CD4-positive, alpha-beta T cell treated with Interleukin-17A for 4 hours (primary cell): ENCODE results near the gene TXNRD1.

Experiments
- DNase-seq: peaks from one replicate; pipeline ENCODE4 v3.0.0-alpha.2; 2020; ENCODE audit warnings: mixed read lengths

TXNRD1 gene

DNA sequence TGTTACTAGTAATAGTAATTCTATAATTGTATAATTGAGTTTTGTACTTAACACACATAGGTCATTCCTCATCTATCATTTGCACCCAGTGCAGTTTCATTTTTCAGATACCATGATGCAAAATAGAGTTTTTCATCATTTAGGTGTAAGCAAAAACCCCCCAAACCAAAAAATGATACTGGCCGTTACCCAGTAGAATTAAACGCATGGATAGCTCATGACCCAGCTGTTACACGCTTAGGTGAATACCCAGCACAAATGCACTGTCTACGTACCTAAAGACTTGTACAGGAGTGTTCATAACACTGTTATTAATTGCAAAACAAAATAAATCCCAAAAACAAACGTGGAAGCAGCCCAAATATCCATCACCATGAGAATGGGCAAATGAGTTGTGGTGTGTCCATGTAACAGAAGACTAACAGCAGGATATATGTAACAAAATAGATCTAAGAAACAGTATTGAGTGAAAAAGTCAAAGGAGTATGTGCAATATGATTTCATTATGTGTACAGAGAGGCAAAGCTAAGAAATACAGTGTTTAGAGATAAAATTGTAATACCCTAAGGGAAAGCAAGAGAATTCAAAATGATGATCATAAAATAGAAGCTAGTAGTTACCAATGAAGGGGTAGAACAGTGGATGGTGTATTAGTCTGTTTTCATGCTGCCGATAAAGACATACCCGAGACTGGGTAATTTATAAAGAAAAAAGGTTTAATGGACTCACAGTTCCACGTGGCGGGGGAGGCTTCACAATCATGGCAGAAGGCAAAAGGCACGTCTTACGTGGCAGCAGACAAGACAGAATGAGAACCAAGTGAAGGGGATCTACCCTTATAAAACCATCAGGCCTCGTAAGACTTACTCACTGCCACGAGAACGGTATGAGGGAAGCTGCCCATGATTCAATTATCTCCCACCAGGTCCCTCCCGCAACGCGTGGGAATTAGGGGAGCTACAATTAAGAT lies 137.7 kb downstream of the TXNRD1 start:
- no peak for DNase-seq

DNA sequence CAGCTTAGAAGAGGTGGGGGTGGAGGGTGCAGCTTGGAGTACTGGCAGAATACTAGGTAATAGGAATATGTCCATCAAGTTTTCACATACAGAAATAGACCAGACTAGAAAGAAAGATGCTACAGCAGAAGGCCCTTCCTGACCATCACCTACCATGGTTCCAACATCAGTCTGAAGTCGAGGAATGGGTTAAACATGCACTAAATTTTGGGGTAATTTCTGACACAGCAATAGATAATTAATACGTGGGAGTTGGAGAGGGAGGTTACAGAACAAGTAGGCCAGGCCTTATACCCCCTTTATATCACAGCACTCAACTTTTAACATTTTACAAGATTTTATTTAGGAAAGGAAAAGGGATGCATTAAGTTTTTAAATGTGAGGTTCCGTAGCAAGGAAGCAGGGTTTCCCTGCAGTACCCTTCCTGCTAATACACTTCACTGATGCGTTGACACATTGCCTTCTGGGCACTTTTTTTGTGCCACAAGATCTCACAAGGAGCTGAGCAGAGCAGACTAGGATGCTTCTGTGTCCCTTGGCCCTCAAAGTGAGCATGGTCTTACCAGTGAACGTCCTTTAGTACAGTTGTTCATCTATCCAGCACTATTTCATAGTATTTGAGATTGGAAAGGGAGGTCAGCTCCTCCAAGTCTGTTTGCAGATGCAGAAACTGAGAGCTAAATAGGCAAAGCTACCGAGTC lies 138.7 kb downstream of the TXNRD1 start:
- no peak for DNase-seq

DNA sequence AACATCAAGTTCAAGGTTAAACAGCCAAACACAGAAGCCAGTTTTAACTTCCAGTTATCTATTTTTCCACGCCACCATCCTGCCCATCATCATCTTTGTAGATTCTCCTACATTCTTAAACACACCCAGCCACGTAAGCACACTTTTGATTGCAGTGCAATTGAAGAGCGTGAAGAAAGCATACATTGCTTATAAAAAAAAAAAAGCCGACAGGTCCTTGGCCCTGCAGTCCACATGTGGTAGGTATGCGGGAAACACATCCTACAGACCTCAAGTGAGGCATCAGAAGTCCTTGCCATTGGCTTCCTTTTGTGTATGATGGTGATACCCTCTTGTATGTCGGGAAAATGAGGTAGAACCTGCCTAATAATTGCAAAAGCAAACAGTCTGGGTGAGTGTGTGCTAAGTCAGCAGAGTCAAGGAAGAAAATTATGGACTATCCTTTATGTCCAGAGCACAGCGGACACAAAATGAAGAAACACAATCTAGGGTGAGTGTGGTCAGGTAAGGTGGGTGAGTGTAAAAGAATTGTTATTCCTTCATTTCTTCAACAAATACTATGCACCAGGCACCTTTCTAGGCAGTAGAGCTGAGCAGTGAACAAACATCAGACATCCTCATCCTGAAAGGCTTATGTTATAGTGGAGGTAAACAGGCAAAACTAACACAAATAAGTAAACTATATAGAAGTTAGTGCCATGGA lies 139.4 kb downstream of the TXNRD1 start:
- DNase-seq, result no peak

DNA sequence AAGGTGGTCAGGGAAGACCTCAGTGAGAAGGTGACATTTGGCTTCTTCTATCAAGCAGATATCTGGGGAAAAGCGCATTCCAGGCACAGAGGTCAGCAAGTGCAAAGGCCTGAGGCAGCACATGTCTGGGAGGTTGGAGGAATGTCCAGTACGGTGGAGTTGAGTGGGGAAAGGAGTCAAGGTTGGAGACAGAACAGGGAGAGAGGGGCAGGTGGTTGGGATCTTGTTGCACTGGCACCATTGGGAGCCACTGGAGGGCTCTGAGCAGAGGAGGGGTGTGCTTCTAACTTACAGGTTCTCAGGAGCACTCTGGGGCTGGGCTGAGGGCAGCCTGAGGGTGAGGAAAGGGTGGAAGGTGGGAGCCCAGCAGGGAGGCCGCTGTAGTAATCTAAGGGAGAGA lies 140.1 kb downstream of the TXNRD1 start:
- no peak for DNase-seq

DNA sequence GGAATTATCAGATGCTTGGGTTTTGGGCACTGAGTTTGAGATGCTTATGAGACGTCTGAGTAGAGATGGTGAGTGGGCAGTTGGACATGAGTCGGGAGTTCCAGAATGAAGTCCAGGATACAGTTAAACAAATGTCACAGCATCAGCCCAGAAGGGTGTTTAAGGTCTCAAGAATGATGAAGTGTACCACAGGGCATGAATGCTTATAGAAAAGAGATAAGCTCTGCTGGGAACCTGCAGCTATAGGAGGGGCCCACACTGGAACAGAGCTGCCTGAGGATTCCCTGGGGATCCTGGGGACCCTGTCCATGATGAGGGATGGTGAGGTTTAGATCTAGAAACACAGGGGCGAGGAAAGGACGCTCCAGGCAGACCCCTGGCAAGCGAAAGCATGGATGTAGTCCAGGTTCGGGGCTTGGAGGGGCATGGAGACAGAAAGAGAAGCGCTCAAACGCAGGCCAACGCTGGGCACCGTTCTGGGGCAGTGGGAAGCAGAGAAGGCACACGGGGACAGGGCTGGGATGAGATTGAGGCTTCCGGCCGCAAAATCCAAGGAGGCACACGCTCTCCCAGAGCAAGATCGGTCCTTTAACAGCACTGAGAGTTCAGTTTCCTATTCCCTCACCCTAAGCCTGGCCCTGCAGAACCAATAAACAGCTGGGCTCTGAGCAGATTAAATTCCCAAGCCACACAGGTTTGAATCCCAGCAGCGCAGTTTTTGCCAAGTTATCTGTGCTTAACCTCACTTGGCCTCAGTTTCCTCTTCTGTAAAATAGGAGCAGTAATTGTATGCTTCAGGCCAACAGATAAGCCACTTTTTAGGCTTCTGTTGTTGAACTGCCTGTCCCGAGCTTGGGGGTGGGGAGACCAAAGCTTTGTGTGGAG lies 140.9 kb downstream of the TXNRD1 start:
- DNase-seq, result no peak

DNA sequence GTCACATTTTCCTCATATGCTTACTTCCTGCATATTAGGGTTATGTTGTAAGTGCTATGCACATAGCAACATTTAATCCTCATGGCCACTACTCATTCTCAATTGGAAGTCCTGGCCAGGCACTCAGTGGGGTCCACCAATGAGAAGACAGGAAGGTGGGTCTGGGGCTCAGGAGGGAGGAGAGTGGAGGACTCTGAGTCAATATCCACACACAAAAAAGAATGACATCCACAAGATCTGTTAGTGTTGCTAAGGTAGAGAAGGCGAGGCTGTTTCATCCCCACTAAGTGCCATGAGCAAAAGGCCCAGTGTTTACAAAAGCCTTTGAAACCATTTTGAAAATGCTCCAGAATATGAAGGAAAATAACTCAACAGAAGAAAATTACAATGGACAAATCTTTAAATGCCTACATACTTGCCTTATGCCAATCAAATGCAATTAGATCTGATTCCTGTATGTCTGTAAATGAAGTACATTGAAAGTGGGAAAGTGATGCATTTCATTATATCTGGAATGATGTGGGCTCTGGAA lies 141.9 kb downstream of the TXNRD1 start:
- DNase-seq, result no peak

DNA sequence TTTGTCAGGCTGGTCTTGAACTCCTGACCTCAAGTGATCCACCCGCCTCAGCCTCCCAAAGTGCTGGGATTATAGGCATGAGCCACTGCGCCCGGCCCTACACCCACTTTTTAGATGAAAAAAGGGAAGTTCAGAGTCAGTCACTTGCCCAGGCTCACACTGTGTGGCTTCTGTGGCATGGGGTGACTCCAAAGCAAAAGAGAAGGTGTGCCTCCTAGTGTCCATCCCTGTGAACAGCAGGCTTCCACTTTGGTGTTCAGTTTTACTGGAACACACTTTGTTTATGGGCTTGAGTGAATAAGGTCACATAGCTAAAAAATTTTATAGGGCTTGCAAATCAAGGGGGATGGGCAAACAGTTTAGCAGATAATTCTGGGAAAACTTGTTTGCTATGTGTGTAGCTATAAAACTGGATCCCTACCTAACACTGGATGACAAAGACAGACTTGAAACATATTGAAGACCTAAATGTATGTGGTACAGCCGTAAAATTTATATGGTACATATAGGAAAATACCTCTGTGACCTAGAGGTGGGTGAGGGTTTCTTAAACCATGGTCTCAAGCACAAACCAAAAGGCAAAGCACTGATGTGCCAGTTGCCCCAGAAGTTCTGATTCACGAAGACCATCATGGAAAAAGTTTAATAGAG lies 142.9 kb downstream of the TXNRD1 start:
- DNase-seq, result peak; percentile 76

DNA sequence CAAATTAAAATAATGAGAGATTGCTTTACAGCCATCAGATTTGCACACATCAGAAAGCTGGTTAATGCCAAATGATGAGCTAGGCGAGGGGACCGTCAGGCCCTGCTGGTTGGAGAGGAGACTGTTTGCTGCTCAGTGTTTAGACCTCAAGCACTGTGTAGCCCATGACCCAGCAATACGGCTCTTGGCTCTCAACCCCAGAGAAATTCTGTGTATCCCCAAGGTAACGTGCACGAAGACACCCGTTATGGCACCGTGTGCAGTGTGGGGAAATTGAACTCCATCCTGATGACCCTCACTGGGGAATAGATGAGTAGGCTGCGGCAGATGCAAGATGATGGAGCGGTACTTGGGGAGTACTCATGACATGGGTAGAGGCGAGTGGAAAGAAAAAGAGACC lies 143.6 kb downstream of the TXNRD1 start:
- DNase-seq, result no peak

DNA sequence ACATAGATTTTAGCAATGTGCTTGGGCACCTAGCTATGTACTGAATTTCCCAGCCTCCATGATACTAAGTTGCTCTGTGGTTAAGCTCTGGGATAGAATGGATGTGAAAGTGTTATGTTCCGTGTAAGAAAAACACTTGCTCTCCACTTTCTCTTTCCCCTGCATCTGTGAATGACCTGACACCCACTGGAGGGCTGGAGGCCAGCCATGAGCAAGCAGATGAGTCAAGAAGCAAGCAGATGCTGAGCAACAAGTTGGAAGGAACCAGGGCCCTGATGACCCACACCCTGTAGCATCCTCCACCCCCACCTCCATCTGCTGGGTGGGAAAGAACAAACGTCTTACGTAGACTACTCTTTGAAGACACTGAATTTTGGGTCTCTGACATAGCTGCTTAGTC lies 144.6 kb downstream of the TXNRD1 start:
- DNase-seq, result no peak

DNA sequence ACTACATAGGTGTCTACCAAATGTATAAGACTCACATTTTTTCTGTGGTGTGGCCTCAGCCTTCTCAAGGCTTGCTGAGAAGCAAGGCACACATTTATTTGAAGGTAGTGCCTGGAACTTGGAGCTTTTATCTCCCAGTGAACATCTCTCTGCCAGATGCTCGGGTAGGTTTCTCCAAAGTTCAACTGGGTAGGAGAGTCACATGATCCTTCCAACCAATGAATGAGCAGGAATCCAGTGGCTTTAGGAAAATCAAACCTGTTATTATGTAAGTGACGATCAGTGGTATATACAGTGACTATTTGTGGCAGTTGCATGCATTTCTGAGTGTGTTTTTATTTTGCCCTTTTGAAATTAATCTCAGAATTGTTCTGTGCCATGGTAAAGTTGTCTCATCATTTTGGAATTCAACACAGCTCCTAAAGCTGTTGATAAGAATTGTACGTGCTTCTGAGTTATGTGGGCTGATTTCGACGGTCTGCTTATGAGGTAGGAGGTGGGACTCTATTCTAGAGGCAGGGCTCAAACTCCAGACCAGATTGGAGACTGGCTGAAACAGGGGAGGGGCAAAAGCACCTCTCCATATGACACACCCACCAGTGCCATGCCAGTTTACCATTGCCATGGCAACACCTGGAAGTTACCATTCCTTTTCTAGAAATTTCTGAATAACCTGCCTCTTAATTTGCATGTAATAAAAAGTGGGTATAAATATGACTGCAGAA lies 145.6 kb downstream of the TXNRD1 start:
- DNase-seq, result no peak

DNA sequence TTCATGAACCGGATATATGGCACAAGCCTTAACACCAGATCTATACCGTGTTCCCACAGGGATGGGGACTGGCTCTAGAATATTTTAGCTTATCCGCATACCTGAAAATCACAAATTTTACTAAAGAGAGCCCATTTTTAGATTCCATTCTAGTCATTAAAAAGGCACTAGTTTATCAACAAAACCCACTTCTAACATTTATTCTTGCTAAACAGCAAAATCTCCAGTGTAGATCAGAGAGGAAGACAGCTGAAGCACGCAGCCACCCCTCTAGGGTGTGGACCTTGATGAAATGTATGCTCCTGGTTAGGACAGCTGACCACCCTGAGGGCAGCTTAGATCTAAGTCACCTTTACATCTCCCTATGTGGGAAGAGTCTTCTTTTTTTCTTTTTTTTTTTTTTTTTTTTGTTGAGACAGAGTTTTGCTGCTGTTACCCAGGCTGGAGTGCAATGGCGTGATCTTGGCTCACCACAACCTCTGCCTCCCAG lies 150.4 kb downstream of the TXNRD1 start:
- no peak for DNase-seq

DNA sequence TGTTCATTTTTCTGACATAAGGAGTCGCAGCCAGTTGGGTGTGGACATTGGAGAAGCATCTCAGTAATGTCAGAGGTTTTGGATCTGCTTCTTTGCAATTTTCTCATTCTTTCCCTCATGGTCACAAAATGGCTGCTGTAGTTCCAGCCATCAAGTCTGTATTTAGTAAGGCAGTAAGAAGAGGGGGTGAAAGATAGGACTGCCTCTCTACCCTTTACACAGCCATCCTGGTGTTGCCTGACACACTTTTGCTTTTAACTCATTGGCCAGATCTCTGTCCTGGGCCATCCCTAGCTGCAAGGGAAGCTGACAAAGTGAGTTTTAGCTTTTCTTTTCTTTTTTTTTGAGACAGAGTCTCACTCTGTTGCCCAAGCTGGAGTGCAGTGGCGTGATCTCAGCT lies 154.1 kb downstream of the TXNRD1 start:
- DNase-seq, result no peak

DNA sequence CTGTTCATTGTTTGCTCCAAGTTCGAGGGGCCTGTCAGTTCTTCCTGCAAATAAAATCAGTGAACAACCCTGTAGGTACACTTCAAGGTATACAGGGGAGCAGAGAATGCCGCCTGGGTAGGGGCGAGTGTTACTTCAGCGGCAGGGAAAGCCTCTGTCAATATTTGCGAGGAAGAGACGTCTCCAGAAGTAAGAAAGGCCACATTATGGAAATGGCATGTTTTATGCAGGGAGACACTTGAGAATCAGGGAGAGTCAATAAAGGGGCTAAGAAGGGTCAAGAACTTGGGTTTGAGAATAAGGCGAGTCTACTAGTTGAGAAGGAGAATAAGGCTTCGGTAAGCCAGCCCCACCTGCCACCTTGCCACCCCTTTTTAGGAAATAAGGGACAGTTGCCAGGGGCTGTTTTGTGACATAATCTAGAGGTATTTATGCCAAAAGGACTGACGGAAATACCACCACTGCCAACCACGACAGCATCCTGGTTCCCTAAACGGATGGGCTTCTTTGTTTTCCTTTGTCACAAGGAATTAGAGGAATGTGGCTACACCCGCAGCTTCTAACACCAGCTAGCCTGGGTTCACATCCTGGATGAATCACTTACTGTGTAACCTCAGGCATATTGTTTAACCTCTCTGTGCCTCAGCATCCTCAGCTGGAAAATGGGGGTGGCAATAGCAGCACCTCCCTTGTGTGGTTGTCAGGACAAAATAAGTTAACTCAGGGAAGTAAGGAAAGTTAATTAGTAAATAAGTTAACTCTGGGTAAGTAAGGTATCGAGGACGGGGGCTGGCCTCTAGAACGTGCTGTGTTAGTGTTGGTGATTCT lies 155.7 kb downstream of the TXNRD1 start:
- no peak for DNase-seq

DNA sequence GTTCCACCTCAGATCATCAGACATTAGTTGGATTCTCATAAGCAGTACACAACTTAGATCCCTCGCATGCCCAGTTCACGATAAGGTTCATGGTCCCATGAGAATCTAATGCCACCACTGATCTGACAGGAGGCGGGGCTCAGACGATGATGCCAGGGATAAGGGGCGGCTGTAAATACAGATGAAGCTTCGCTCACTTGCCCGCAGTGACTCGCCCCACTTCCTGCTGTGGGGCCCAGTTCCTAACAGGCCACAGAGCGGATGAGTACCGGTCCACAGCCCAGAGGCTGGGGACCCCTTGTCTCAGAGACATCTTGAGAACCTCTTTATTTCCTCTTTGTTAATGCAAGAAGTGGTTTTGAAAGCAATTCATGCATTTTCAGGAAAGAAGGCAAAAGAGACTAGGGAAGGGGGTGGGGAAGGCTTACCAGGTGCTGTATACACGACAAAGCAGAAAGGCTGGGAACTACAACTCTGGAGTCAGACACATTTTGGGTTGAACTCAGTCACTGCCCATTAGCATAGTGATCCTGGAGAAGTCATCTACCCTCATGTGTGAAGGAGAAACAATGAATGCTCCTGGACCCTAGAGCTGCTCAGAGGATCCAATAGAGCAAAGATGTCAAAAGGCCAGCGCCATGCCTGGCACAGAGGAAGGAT lies 156.6 kb downstream of the TXNRD1 start:
- DNase-seq, result peak; percentile 38

DNA sequence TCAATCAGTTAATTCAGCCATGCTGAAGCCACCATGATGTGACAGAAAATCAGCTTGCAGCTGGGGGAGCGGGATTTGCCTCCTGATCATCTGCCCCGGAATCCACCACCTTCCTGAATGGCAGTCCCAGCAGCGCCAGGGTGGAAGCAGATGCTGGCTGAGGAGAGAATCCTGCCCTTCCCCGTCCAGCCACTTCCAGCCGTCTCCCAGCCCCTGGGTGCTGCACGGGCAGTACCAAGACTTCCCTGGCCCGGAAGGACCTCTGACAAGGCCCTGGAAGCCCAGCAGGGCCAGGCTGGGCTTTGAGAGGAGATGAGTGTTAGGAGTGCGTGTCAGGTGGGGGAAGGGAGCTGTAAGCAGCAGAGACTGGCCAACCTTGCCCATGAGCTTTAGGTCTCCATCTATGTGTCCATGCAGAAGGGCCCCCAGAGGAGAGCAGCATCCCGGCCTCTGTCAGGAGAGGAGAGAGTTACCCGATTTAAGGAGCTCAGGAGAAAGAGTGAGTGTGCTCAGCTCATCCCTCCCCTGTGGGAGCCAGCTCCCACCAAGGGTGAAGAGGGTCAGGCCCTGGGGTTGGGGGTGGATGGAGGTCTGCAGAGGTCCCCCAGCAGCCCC lies 157.2 kb downstream of the TXNRD1 start:
- no peak for DNase-seq

DNA sequence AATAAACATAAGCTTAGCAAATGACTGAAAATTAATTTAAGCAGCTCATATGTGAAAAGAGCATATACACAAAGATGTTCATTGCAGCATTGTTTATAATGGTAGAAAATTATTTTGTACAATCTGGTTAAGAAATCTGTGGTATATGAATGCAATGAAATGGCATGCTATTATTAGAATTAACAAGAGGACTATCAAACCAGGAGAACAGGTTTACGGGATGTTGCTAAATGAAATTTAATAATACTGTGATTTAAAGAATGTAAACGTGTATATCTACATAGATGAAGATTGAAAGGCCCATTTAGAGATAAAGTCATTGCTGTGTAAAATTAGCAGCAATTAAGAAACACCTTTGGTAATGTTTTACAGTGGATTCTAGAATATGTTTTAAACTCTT lies 158.5 kb downstream of the TXNRD1 start:
- no peak for DNase-seq

DNA sequence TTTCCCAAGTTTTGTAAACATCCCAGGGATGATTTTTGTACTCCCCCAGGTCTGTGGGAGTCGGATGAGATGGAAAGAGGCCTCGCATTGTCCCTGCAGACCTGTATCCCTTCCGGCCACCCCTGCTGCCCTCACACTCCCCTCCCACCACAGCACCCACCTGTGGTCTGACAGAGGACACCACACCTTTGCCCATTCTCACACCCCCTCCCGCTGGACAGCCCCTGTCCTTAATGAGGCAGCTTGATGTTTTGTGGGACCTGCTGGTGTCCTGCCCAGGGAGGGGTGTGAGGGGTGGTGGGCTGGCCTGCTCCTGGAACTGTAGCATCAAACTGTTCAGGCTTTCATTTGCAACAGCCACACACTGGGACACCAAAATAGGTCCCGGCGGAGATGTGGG lies 159.2 kb downstream of the TXNRD1 start:
- DNase-seq, result no peak

DNA sequence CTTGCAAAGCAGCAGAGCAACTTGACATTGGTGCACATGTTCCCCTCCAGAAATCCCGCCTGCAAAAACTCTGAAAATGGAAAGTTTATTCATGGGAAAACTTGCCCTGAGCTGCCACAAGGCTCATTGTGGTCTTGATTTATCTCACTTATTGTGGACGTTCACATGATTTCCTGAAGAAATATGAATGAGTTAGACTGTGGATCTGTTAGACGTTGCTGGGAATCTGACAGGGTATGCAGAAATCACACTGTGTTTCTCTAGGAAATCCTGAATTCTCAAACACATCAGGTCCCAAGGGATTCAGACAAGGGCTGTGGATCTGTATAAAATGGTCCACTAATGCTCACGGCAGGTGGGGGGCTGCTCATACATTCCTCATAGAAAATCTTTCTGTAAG lies 160.2 kb downstream of the TXNRD1 start:
- DNase-seq, result no peak
